Breast epithelium (tissue), 3 donors: ENCODE results near the gene FAM193A.
A peak's percentile ranks its signal among the peaks of the same experiment; 100 is the strongest.

Experiments used
- CTCF ChIP-seq, 3 donors: fragments of 450-650 bp; IDR thresholded peaks; one replicate each; pipeline ENCODE4 v1.5.1; 2016 to 2017; ENCODE audit warnings: antibody characterized with exemption in 3 of 3, mild to moderate bottlenecking in 3 of 3, moderate library complexity in 3 of 3
- POLR2A ChIP-seq: fragments of 450-650 bp; IDR thresholded peaks from one replicate; pipeline ENCODE4 v1.6.1; 2016; ENCODE audit warnings: antibody characterized with exemption, mild to moderate bottlenecking, moderate library complexity

- TF ChIP-seq CTCF (IDR thresholded peaks at IDR 0.05) (peak in 1 of 3 donors; percentile 41), POLR2A (no peak)
Measured at GRCh38 chr4:2755821-2756690, 219.6 kb downstream of the FAM193A start, which contains the start of gene TNIP2.
